ENCODE data around the gene IGFBP2.

Gene IGFBP2

GRCh38 chr2:216702756-216703155 is 69.5 kb downstream of the IGFBP2 start:
- no peak for DNase-seq (ENCODE audit: low spot score)

GRCh38 chr2:216710551-216711301 is 77.5 kb downstream of the IGFBP2 start:
- DNase-seq (ENCODE audit: low spot score): no peak

- DNase-seq (ENCODE audit: low spot score): no peak
Observed at GRCh38 chr2:216711348-216711747, 78.1 kb downstream of the IGFBP2 start.

- no peak for DNase-seq (ENCODE audit: low spot score)
Observed at GRCh38 chr2:216713691-216714336, 80.6 kb downstream of the IGFBP2 start.

Data from CD4-positive, alpha-beta T cell treated with Interleukin-15 for 4 hours (primary cell).